CD14-positive monocyte (primary cell): ENCODE data around the gene TRPM8. TPM values are rescaled to one million over a fixed set of nuclear protein-coding genes. Genes with fewer than 3 reads are reported as not detected.
A peak's percentile ranks its signal among the peaks of the same experiment; 100 is the strongest.

Source experiments
- DNase-seq, 3 donors: peaks; one replicate each; pipeline ENCODE4 v3.0.0-alpha.2; 2011 to 2022
- H2AFZ ChIP-seq: 2 replicates; pipeline ENCODE4 v1.6.0; 2012; ENCODE audit warnings: mild to moderate bottlenecking, low read depth, low read length, inconsistent platforms; ENCODE audit not compliant: insufficient read depth, poor library complexity, severe bottlenecking
- H3K27ac ChIP-seq, 2 donors: 1 replicate in 1 of 2; 2 replicates in 1 of 2; pipeline ENCODE4 v1.5.1; 2012 to 2013; ENCODE audit warnings: low read length in 2 of 2, control low read depth in 1 of 2, inconsistent platforms in 1 of 2, low read depth in 1 of 2, mild to moderate bottlenecking in 1 of 2
- H3K27me3 ChIP-seq, 2 donors: one replicate each; pipeline versions ENCODE4 v1.6.0 to v1.6.1; 2011 to 2013; ENCODE audit warnings: low read length in 2 of 2; ENCODE audit not compliant: control insufficient read depth in 2 of 2, insufficient read depth in 2 of 2
- H3K36me3 ChIP-seq, 2 donors: replicated peaks in 1 of 2; 1 replicate in 1 of 2; 2 replicates in 1 of 2; pipeline versions ENCODE4 v1.5.1 to v1.6.1; 2012 to 2013; ENCODE audit warnings: low read length in 2 of 2, control low read depth in 1 of 2, inconsistent platforms in 1 of 2, mild to moderate bottlenecking in 1 of 2; ENCODE audit not compliant: insufficient read depth in 2 of 2, control insufficient read depth in 1 of 2
- H3K4me1 ChIP-seq, 2 donors: 1 replicate in 1 of 2; 2 replicates in 1 of 2; pipeline versions ENCODE4 v1.5.1 to v1.6.1; 2012 to 2013; ENCODE audit warnings: low read length in 2 of 2, control low read depth in 1 of 2, inconsistent platforms in 1 of 2, mild to moderate bottlenecking in 1 of 2, moderate library complexity in 1 of 2; ENCODE audit not compliant: insufficient read depth in 2 of 2, control insufficient read depth in 1 of 2
- H3K4me2 ChIP-seq: replicated peaks from 2 replicates; pipeline ENCODE3; 2012; ENCODE audit warnings: low read length, moderate library complexity, mild to moderate bottlenecking; ENCODE audit not compliant: poor library complexity, severe bottlenecking; ENCODE audit errors: extremely low read depth
- H3K4me3 ChIP-seq, 3 experiments: fragments of 200-600 bp in 1 of 3; sonication (generic) in 1 of 3; replicated peaks in 1 of 3; 1 replicate in 2 of 3; 2 replicates in 1 of 3; pipeline ENCODE4 v1.5.1; 2011 to 2013; ENCODE audit warnings: low read length in 3 of 3, mild to moderate bottlenecking in 3 of 3, control low read depth in 2 of 3, low read depth in 2 of 3, inconsistent platforms in 1 of 3, moderate library complexity in 1 of 3
- H3K79me2 ChIP-seq: 2 replicates; pipeline ENCODE4 v1.6.0; 2012; ENCODE audit warnings: mild to moderate bottlenecking, control low read depth, inconsistent platforms, low read length, moderate library complexity; ENCODE audit not compliant: insufficient read depth
- H3K9ac ChIP-seq: 2 replicates; pipeline ENCODE4 v1.6.0; 2017; ENCODE audit warnings: low read length, mild to moderate bottlenecking; ENCODE audit not compliant: insufficient read depth, poor library complexity, severe bottlenecking
- H3K9me3 ChIP-seq, 2 donors: replicated peaks in 1 of 2; 1 replicate in 1 of 2; 2 replicates in 1 of 2; pipeline versions ENCODE4 v1.5.1 to v1.6.1; 2012 to 2013; ENCODE audit warnings: low read length in 2 of 2, control low read depth in 1 of 2; ENCODE audit not compliant: control insufficient read depth in 1 of 2, insufficient read depth in 1 of 2
- H4K20me1 ChIP-seq: 2 replicates; pipeline ENCODE4 v1.6.0; 2012; ENCODE audit warnings: mild to moderate bottlenecking, low read length, control low read depth, moderate library complexity; ENCODE audit not compliant: insufficient read depth
- H3K27ac Mint-ChIP-seq, 7 donors: one replicate each; pipeline ENCODE4 v1.8.0; 2020; ENCODE audit warnings: mild to moderate bottlenecking in 7 of 7, mixed read lengths in 7 of 7, moderate library complexity in 6 of 7, inconsistent platforms in 2 of 7
- H3K27me3 Mint-ChIP-seq, 3 donors: one replicate each; pipeline ENCODE4 v1.8.0; 2021 to 2022; ENCODE audit warnings: low read depth in 3 of 3, mild to moderate bottlenecking in 3 of 3, mixed read lengths in 3 of 3, moderate library complexity in 3 of 3, inconsistent platforms in 1 of 3
- H3K36me3 Mint-ChIP-seq, 2 donors: one replicate each; pipeline ENCODE4 v1.8.0; 2020; ENCODE audit warnings: mixed read lengths in 2 of 2, inconsistent platforms in 1 of 2, mild to moderate bottlenecking in 1 of 2
- H3K4me1 Mint-ChIP-seq: one replicate; pipeline ENCODE4 v1.8.0; 2020; ENCODE audit warnings: mild to moderate bottlenecking, mixed read lengths
- H3K4me3 Mint-ChIP-seq, 2 donors: one replicate each; pipeline ENCODE4 v1.8.0; 2020; ENCODE audit warnings: mild to moderate bottlenecking in 2 of 2, mixed read lengths in 2 of 2, moderate library complexity in 1 of 2
- H3K9me3 Mint-ChIP-seq, 7 donors: one replicate each; pipeline ENCODE4 v1.8.0; 2020 to 2022; ENCODE audit warnings: mixed read lengths in 7 of 7, mild to moderate bottlenecking in 6 of 7, moderate library complexity in 6 of 7, inconsistent platforms in 2 of 7
- CTCF ChIP-seq: fragments of 200-600 bp; IDR thresholded peaks from one replicate; pipeline ENCODE4 v1.8.0; 2022; ENCODE audit warnings: antibody characterized with exemption, mild to moderate bottlenecking
- WGBS: methylation state at CpG from one replicate; pipeline ENCODE4 v1.1.5; 2013; ENCODE audit warnings: missing lambda C conversion rate; ENCODE audit not compliant: insufficient coverage; 5-methylcytosine and 5-hydroxymethylcytosine counted together
- intact Hi-C, 2 donors: fragments of 100-400 bp; cut with micrococcal nuclease; formaldehyde crosslinking; loops; one replicate each; pipeline versions ENCODE4 v1.15.0 to v1.15.1; 2023
- polyA plus RNA-seq, 3 donors: library from polyadenylated mRNA; depleted of rRNA in 1 of 3; unstranded in 2 of 3; stranded (reverse) in 1 of 3; fragments of 300-500 nt in 2 of 3; fragments of >200 nt in 1 of 3; fragmentation: Illumina TruSeq in 2 of 3; gene quantifications; 1 replicate in 2 of 3; 2 replicates in 1 of 3; pipeline ENCODE4 v1.2.3, GENCODE V29; 2012 to 2021

Gene TRPM8
- polyA plus RNA-seq, 3 donors: not detected

GRCh38 chr2:234006501-234006900 is 89.3 kb downstream of the TRPM8 start:
- WGBS: no CpG with 5 or more reads among the region's 3 CpGs
- Histone ChIP-seq H3K4me3 (no peak overlapping the region), H3K9me3 (no peaks in the 10 kb centered on the region), H4K20me1 (no peaks in the 10 kb centered on the region), H3K27ac (no peak overlapping the region), H3K4me1 (no peaks in the 10 kb centered on the region), H3K27me3 (peaks cover 0 to 3% of the 10 kb centered on the region in 2 donors), H3K36me3 (no peaks in the 10 kb centered on the region), H2AFZ (no peak overlapping the region), H3K4me2 (no peak overlapping the region), H3K79me2 (no peaks in the 10 kb centered on the region), H3K9ac (no peak overlapping the region)
- no peak overlapping the region for H3K27ac Mint-ChIP-seq
- intact Hi-C loops: no loop called here
- peak overlapping the region in 1 of 2 donors; percentile 2 for H3K4me3 Mint-ChIP-seq
- no peak for TF ChIP-seq CTCF
- DNase-seq: no peak
- H3K27me3 Mint-ChIP-seq: peaks cover 7 to 13% (median 12%) of the 10 kb centered on the region in 3 donors
- H3K4me1 Mint-ChIP-seq: no peaks in the 10 kb centered on the region
- H3K9me3 Mint-ChIP-seq: peaks cover 0 to 3% (median 0%) of the 10 kb centered on the region in 7 donors
- no peaks in the 10 kb centered on the region for H3K36me3 Mint-ChIP-seq

- TF ChIP-seq CTCF: no peak
- no CpG with 5 or more reads among the region's 1 CpG for WGBS
- Histone ChIP-seq H3K4me3 (no peak overlapping the region), H3K4me1 (no peaks in the 10 kb centered on the region), H2AFZ (no peak overlapping the region), H3K9ac (no peak overlapping the region), H3K27ac (no peak overlapping the region), H3K79me2 (no peaks in the 10 kb centered on the region), H3K9me3 (no peaks in the 10 kb centered on the region), H3K36me3 (no peaks in the 10 kb centered on the region), H3K27me3 (peaks cover 0 to 9% of the 10 kb centered on the region in 2 donors), H4K20me1 (no peaks in the 10 kb centered on the region), H3K4me2 (no peak overlapping the region)
- no peak for DNase-seq
- Mint-ChIP-seq H3K4me3 (no peak overlapping the region), H3K36me3 (no peaks in the 10 kb centered on the region), H3K27me3 (peaks cover 4 to 15% (median 4%) of the 10 kb centered on the region in 3 donors), H3K27ac (no peak overlapping the region), H3K4me1 (no peaks in the 10 kb centered on the region), H3K9me3 (peaks cover 0 to 7% (median 0%) of the 10 kb centered on the region in 7 donors)
- intact Hi-C loops: no loop called here
Measured at GRCh38 chr2:234014427-234014826, 97.3 kb downstream of the TRPM8 start.
